Fibroblast of villous mesenchyme (primary cell): ENCODE data around the gene KCTD10. TPM values are rescaled to one million over a fixed set of nuclear protein-coding genes. Genes with fewer than 3 reads are reported as not detected.
"Not testable (repeated sequence)": the region's sequence is repeated elsewhere in the genome, so short reads cannot be mapped to it uniquely, and the experiment has no call there.

Source experiments
- DNase-seq: peaks from one replicate; pipeline ENCODE4 v3.0.0-alpha.2; 2010; ENCODE audit warnings: low read depth
- H3K4me3 ChIP-seq: 2 replicates; pipeline ENCODE4 v1.5.1; 2011; ENCODE audit warnings: low read depth, mild to moderate bottlenecking, low read length
- CTCF ChIP-seq: IDR thresholded peaks from 2 replicates; pipeline ENCODE4 v1.5.1; 2012; ENCODE audit warnings: low read depth, mild to moderate bottlenecking, low read length; ENCODE audit not compliant: insufficient read depth
- total RNA-seq: library from RNA; depleted of rRNA; stranded (reverse); fragments of >200 nt; gene quantifications from 2 replicates; pipeline ENCODE4 v1.2.3, GENCODE V29; 2012

Gene KCTD10
- total RNA-seq, 1 donor: 105 TPM

GRCh38 chr12:109433618-109434017, 43.5 kb downstream of the KCTD10 start:
- no peak overlapping the region for H3K4me3 ChIP-seq
- no peak for DNase-seq
- TF ChIP-seq CTCF: peak; percentile 53

DNA sequence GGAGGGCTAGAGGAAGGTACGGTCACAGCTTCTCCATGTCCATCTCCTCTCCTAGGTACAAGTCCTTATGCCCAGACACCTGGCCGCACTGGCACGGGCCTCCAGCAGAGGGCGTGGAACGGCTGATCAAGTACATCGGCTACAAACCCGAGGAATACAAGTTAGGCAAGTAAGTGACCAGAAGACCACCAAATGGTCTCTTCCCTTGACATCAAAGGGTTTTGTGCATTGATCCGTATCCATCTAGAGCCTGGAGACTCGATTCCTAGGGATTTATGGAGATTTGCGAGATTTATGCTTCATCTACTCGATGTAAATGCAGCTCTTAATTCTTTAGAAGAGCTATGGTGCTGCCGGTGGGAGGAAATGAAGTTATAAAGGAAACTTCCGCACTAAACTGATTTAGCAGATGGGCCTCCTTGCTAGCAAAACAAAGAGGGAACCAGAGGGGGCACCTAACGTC, 44.2 kb downstream of the KCTD10 start:
- TF ChIP-seq CTCF: peak; percentile 93
- H3K4me3 ChIP-seq: no peak overlapping the region
- peak; percentile 86 for DNase-seq

DNA sequence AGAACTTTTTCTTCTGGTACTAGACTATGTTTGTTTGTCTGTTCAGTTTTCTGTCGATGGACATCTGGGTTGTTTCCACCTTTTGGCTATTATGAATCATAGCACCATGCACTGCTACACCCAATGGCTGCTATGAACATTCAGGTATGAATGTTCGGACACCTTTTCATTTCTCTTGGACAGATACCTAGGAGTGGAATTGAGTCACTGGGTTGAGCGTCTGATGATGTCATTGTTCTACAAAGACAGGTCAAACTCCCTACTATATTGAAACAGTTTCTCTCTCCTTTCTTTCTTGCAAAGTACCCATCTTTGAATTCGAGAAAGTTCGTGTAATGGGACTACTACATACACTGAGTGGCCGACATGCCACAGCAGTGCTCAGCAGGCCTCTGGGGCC, 44.7 kb downstream of the KCTD10 start:
- no peak overlapping the region for H3K4me3 ChIP-seq
- DNase-seq: no peak
- TF ChIP-seq CTCF: no peak

GRCh38 chr12:109430244-109430643, 46.9 kb downstream of the KCTD10 start:
- H3K4me3 ChIP-seq: no peak overlapping the region
- no peak for TF ChIP-seq CTCF
- DNase-seq: no peak

- not testable (repeated sequence) for DNase-seq, H3K4me3 ChIP-seq
These were observed 48.3 kb downstream of the KCTD10 start for GRCh38 chr12:109428804-109429203.

GRCh38 chr12:109428037-109428629, 49.0 kb downstream of the KCTD10 start:
- DNase-seq: peak; percentile 85
- H3K4me3 ChIP-seq: no peak overlapping the region
- peak; percentile 99 for TF ChIP-seq CTCF

- no peak for TF ChIP-seq CTCF
- no peak for DNase-seq
- H3K4me3 ChIP-seq: no peak overlapping the region
These were observed 53.7 kb downstream of the KCTD10 start for GRCh38 chr12:109423392-109423791.
